ENCODE results near the gene SOX13.

- no peak for TF ChIP-seq EP300 (IDR thresholded peaks at IDR 0.05; ENCODE audit: low read length)
- no peak for TF ChIP-seq CBX8 (IDR thresholded peaks at IDR 0.05; ENCODE audit: borderline replicate concordance, extremely low read depth, low read depth, low read length, poor library complexity, severe bottlenecking)
- TF ChIP-seq RBM14 (IDR thresholded peaks at IDR 0.05; ENCODE audit: borderline replicate concordance, insufficient read depth, low read depth, low read length): no peak
- TF ChIP-seq POLR2AphosphoS5 (IDR thresholded peaks at IDR 0.05; ENCODE audit: control insufficient read depth, insufficient read depth, low read depth, low read length): no peak
- no peak for TF ChIP-seq ELK1 (CRISPR knock-in tag; IDR thresholded peaks at IDR 0.05)
Measured at GRCh38 chr1:204130981-204131892, 58.3 kb downstream of the SOX13 start.
